Muscle layer of colon (tissue), 2 donors: ENCODE data around the gene ADPRM.
A peak's percentile ranks its signal among the peaks of the same experiment; 100 is the strongest.
"Not testable (repeated sequence)": the region's sequence is repeated elsewhere in the genome, so short reads cannot be mapped to it uniquely, and the experiment has no call there.

Experiments
- H3K27ac ChIP-seq: one replicate; pipeline ENCODE4 v1.7.0; 2013; ENCODE audit warnings: low read depth, mild to moderate bottlenecking, low read length, moderate library complexity
- H3K27me3 ChIP-seq, 2 donors: one replicate each; pipeline ENCODE4 v1.7.0; 2013; ENCODE audit warnings: low read length in 2 of 2, mild to moderate bottlenecking in 2 of 2; ENCODE audit not compliant: insufficient read depth in 2 of 2, control insufficient read depth in 1 of 2
- H3K36me3 ChIP-seq: one replicate; pipeline ENCODE4 v1.7.0; 2013; ENCODE audit warnings: mild to moderate bottlenecking, low read length; ENCODE audit not compliant: insufficient read depth
- H3K4me1 ChIP-seq: one replicate; pipeline ENCODE4 v1.7.0; 2013; ENCODE audit warnings: mild to moderate bottlenecking, low read length; ENCODE audit not compliant: insufficient read depth
- H3K4me3 ChIP-seq, 2 donors: one replicate each; pipeline ENCODE4 v1.7.0; 2013; ENCODE audit warnings: low read length in 2 of 2, low read depth in 1 of 2, mild to moderate bottlenecking in 1 of 2, moderate library complexity in 1 of 2
- H3K9ac ChIP-seq: one replicate; pipeline ENCODE4 v1.7.0; 2013; ENCODE audit warnings: low read length
- H3K9me3 ChIP-seq: one replicate; pipeline ENCODE4 v1.7.0; 2013; ENCODE audit warnings: mild to moderate bottlenecking, low read length
- donor health status: abdominal sarcoma.
- donor health status: Adenocarcinoma of cecum.

ADPRM gene

DNA sequence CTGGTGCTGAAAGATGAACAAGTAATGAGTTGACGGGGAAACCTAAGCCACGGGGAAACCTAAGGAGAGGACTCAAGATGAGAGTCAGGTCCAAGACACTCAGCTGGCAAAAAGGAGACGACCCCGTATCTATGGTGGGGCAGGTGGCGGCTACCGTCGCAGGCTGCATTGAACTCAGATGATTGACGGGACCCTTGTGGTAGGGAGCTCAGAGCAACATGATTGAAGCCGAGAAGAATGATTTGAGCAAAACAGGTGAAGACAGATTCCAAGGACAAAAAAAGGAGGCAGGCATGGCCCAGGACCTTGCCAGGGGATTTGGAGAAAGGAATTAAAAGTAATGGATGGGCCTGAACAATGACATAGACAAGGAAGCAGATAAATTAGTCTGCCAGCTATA lies 32.8 kb upstream of the ADPRM start:
- Histone ChIP-seq H3K4me3 (no peak overlapping the region), H3K36me3 (no peaks in the 10 kb centered on the region), H3K9me3 (no peaks in the 10 kb centered on the region), H3K9ac (no peak overlapping the region), H3K4me1 (no peaks in the 10 kb centered on the region), H3K27ac (no peak overlapping the region), H3K27me3 (no peaks in the 10 kb centered on the region)

DNA sequence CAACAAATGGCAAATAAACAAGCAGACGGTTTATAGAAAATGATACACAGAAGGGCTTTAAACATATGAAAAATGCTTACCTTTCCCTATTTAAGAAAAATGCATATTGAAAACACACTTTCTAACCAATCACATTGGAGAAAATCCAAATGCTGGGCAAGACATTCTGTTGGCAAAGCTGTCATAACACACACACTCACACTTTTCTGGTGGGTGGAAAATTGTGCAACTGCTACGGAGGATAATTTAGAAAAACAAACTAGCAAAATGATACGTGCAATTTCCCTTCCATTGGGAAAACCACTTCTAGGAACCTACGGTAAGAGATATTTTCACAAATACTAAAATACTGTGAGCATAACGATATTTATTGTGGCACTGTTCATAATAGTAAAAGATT lies 30.5 kb upstream of the ADPRM start:
- Histone ChIP-seq H3K36me3 (no peaks in the 10 kb centered on the region), H3K4me1 (no peaks in the 10 kb centered on the region), H3K9me3 (no peaks in the 10 kb centered on the region), H3K9ac (no peak overlapping the region), H3K27me3 (no peaks in the 10 kb centered on the region), H3K4me3 (no peak overlapping the region), H3K27ac (no peak overlapping the region)

GRCh38 chr17:10668775-10669174 lies 28.6 kb upstream of the ADPRM start:
- Histone ChIP-seq H3K27ac (no peak overlapping the region), H3K36me3 (no peaks in the 10 kb centered on the region), H3K9me3 (no peaks in the 10 kb centered on the region), H3K27me3 (no peaks in the 10 kb centered on the region), H3K4me1 (no peaks in the 10 kb centered on the region), H3K9ac (no peak overlapping the region), H3K4me3 (no peak overlapping the region)

DNA sequence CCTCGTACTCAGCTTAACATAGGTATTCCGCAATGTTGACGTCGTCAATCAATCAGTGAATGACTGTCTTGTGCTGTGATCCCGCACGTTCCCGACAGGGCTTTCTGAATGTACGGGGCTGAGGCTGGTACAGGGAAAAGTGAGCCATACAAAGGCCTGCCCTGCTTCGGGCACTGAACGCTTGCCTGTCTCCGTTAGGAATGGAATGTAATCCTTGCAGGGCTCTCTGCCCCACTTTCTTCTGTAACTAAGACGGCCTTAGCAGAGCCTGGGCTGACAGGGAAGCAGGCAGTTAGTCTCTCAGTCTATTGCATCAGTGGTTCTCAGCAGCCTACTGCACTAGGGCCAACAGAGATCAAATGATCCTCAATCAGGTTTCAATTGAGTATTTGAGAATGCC lies 24.1 kb upstream of the ADPRM start:
- no peaks in the 10 kb centered on the region for H3K9me3 ChIP-seq
- H3K36me3 ChIP-seq: peaks cover 21% of the 10 kb centered on the region
- no peaks in the 10 kb centered on the region for H3K27me3 ChIP-seq
- H3K27ac ChIP-seq: no peak overlapping the region
- no peaks in the 10 kb centered on the region for H3K4me1 ChIP-seq
- no peak overlapping the region for H3K9ac ChIP-seq
- H3K4me3 ChIP-seq: no peak overlapping the region

DNA sequence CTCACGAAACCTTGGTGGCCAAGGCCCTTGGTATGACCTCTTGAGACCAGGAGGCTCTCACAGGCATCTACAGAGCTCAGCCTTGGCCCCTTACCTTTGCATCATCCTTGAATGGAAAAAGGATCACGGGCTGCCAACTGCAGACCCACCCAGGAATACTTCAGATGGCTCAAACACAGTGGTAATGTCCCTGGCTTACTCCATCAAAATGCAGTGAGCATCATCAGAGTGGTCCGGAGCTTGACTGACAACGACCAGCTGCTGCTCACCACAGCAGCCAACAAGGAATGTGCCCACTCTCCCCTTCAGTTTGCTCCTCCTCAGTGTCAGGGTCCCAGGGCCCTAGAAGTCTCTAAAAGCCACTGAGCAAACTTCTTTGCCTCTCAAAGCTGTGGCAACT lies 22.7 kb upstream of the ADPRM start:
- H3K9ac ChIP-seq: no peak overlapping the region
- H3K9me3 ChIP-seq: no peaks in the 10 kb centered on the region
- H3K36me3 ChIP-seq: peaks cover 25% of the 10 kb centered on the region
- H3K4me3 ChIP-seq: no peak overlapping the region
- H3K27ac ChIP-seq: no peak overlapping the region
- H3K4me1 ChIP-seq: no peaks in the 10 kb centered on the region
- H3K27me3 ChIP-seq: no peaks in the 10 kb centered on the region

GRCh38 chr17:10681866-10682446 lies 15.4 kb upstream of the ADPRM start:
- peaks cover 54% of the 10 kb centered on the region for H3K36me3 ChIP-seq
- no peaks in the 10 kb centered on the region for H3K27me3 ChIP-seq
- H3K27ac ChIP-seq: no peak overlapping the region
- H3K4me1 ChIP-seq: peaks cover 8% of the 10 kb centered on the region
- no peak overlapping the region for H3K9ac ChIP-seq
- no peak overlapping the region for H3K4me3 ChIP-seq
- no peaks in the 10 kb centered on the region for H3K9me3 ChIP-seq

DNA sequence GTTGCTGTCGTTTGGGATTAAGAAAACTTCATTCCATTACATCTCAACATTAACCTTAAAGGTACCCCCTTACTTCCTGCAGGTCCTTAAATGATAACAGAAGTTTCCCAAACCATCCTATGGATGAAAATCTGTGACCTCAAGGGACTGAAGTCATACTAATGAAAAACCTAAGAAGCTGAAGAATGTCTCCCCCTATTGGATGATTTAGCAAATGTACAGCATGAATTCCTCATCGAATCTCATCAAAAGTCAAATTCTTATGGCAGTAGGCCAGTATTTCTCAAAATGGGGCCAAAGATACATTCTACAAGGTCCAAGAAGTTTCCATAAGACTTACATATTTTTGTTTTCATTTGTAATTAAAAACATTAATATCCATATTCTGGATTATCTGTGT lies 13.5 kb upstream of the ADPRM start:
- H3K4me3 ChIP-seq: no peak overlapping the region
- H3K4me1 ChIP-seq: peaks cover 8% of the 10 kb centered on the region
- H3K27ac ChIP-seq: no peak overlapping the region
- H3K9me3 ChIP-seq: no peaks in the 10 kb centered on the region
- H3K27me3 ChIP-seq: no peaks in the 10 kb centered on the region
- no peak overlapping the region for H3K9ac ChIP-seq
- H3K36me3 ChIP-seq: peaks cover 51% of the 10 kb centered on the region

DNA sequence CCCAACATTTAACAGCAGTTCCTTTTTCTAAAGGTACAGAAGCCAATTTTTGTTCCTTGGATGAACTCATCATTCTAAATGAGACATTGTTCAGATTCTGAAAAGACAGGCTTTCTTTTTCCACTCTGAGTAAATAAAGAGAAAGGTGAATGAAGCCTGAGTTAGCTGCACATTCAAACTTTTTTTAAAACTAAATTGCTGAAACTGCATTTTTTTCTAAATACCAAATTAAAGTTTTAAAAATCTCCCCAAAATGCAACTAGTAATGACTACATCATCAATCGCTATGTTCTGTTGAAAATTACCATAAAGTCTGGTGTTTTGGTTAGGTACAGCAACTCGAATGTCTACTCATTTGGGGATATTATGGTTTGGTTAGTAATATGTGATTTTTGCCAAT lies 9.9 kb upstream of the ADPRM start:
- Histone ChIP-seq H3K4me3 (no peak overlapping the region), H3K36me3 (peaks cover 59% of the 10 kb centered on the region)

DNA sequence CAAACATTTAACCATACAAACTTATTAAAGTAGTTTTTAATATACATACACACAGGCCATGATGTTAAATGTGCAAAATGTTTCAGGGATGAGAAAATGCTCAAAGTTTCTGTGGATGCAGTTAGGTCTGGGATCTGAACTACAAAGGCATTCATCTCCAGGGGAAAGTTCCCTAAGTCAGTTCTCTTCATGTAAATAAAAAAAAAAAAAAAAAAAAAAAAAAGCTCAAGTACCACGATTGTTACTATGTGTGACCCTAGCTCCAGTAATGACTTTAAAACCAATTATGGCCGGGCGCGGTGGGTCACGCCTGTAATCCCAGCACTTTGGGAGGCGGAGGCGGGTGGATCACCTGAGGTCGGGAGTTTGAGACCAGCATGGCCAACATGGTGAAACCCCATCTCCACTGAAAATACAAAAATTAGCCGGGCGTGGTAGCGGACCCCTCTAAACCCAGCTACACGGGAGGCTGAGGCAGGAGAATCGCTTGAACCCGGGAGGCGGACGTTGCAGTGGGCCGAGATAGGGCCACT lies 1.5 kb upstream of the ADPRM start:
- Histone ChIP-seq H3K4me1 (peaks cover 12% of the 10 kb centered on the region), H3K36me3 (peaks cover 31% of the 10 kb centered on the region)
- not testable (repeated sequence) for H3K27ac ChIP-seq, H3K4me3 ChIP-seq, H3K9me3 ChIP-seq, H3K27me3 ChIP-seq, H3K9ac ChIP-seq

More for the DNA sequence above, 9.9 kb upstream of the ADPRM start:
- Histone ChIP-seq H3K9me3 (no peaks in the 10 kb centered on the region), H3K4me1 (no peaks in the 10 kb centered on the region), H3K9ac (no peak overlapping the region), H3K27ac (no peak overlapping the region), H3K27me3 (no peaks in the 10 kb centered on the region)

GRCh38 chr17:10698096-10698818 lies 863 bp downstream of the ADPRM start:
- H3K27ac ChIP-seq: peak overlapping the region; percentile 85
- H3K9me3 ChIP-seq: no peaks in the 10 kb centered on the region
- H3K9ac ChIP-seq: peak overlapping the region; percentile 83
- peaks cover 12% of the 10 kb centered on the region for H3K4me1 ChIP-seq
- no peaks in the 10 kb centered on the region for H3K27me3 ChIP-seq
- H3K4me3 ChIP-seq: peak overlapping the region; percentile 72 to 93
- peaks cover 8% of the 10 kb centered on the region for H3K36me3 ChIP-seq

- H3K4me3 ChIP-seq: no peak overlapping the region
- no peaks in the 10 kb centered on the region for H3K27me3 ChIP-seq
- no peak overlapping the region for H3K27ac ChIP-seq
- H3K9me3 ChIP-seq: no peaks in the 10 kb centered on the region
- H3K36me3 ChIP-seq: peaks cover 7% of the 10 kb centered on the region
- H3K9ac ChIP-seq: no peak overlapping the region
- H3K4me1 ChIP-seq: peaks cover 12% of the 10 kb centered on the region
Observed at GRCh38 chr17:10699856-10700255, 2.5 kb downstream of the ADPRM start.

- peaks cover 6% of the 10 kb centered on the region for H3K4me1 ChIP-seq
Observed at GRCh38 chr17:10702574-10702973, 5.2 kb downstream of the ADPRM start.

More at GRCh38 chr17:10702574-10702973, 5.2 kb downstream of the ADPRM start:
- Histone ChIP-seq H3K27me3 (no peaks in the 10 kb centered on the region), H3K9ac (no peak overlapping the region), H3K9me3 (no peaks in the 10 kb centered on the region), H3K36me3 (peaks cover 25% of the 10 kb centered on the region), H3K4me3 (no peak overlapping the region), H3K27ac (no peak overlapping the region)
